ENCODE results near the gene PRELID1.
"Not testable (repeated sequence)": the region's sequence is repeated elsewhere in the genome, so short reads cannot be mapped to it uniquely, and the experiment has no call there.

PRELID1 gene

GRCh38 chr5:177303925-177304391 is 359 bp downstream of the PRELID1 start:
- no peak for DNase-seq (ENCODE audit: low read depth)
- H3K4me3 ChIP-seq (replicated peaks; ENCODE audit: low read depth, low read length), result peak overlapping the region; percentile 94
- no peak for TF ChIP-seq CTCF (IDR thresholded peaks at IDR 0.05; ENCODE audit: low read length, missing control alignments)

DNA sequence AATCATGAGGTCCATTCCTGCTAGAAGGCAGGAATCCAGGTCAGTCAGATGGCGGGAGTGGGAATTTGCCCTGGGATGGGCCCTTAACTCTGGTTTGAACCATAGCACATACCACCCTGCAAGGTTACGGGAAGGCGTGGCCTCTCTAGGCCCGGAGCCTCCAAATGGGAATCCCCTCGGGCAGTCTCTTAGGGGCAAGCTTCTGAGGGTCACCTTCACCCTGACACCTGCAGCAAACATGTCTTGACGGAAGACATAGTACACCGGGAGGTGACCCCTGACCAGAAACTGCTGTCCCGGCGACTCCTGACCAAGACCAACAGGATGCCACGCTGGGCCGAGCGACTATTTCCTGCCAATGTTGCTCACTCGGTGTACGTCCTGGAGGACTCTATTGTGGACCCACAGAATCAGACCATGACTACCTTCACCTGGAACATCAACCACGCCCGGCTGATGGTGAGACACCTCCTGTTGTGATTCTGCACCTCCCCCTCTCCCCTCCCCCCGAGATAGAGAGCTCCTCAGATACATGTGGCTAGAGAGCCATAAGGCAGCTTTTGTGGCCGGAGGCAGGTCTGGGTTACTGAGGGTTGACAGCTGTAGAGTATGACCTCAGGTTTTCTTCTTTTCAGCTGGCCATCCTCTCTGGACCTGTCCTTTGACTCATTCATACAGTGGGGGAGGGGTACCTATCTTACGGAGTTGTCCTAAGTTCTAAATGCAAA is 957 bp downstream of the PRELID1 start:
- no peak for TF ChIP-seq CTCF (IDR thresholded peaks at IDR 0.05; ENCODE audit: low read length, missing control alignments)
- no peak for DNase-seq (ENCODE audit: low read depth)

GRCh38 chr5:177306103-177306640 is 2.6 kb downstream of the PRELID1 start:
- not testable (repeated sequence) for H3K4me3 ChIP-seq (replicated peaks; ENCODE audit: low read depth, low read length); DNase-seq (ENCODE audit: low read depth)

More for the DNA sequence above, 957 bp downstream of the PRELID1 start:
- peak overlapping the region; percentile 94 for H3K4me3 ChIP-seq (replicated peaks; ENCODE audit: low read depth, low read length)

DNA sequence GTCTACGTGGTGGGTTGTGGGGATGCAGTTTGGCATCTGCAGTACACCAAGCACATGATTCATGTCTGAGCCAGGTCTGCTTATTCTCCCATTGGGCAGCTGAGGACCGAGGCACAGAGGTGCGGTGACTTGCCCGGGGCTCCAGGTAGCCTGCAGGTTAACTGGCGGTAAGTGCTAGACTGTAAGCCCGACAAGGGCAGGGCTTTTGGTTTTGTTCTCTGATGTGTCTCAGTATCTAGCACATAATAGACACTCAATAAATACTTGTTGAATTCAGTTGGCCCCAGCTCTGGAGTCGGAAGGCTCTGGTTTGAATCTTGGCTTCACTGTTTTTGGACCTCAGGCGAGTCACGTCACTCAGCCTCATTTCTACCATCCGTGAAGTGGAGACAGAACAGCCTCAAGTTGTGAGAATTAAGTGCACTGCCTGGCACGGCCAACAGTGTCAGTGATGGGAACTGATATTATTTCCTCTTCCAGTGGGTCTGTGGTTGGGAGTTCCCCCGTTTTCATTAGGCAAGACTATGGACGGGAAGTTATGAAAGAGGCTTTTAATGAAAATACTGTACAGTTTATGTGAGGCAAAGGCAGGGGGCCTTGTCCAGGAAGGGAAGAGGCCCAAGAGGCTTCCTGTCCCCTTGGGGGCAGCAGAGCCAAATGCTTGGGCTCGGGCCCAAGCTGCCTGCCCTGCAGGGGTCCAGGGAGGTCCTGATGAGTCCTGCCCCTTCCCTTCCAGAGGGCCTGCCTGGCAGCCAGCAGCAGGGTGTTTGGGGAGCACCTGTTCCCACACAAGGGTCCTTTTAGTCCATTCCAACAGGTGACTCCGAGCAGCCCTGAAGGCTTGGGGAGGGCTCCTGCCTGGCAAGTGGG is 3.3 kb downstream of the PRELID1 start:
- no peak for TF ChIP-seq CTCF (IDR thresholded peaks at IDR 0.05; ENCODE audit: low read length, missing control alignments)
- no peak overlapping the region for H3K4me3 ChIP-seq (replicated peaks; ENCODE audit: low read depth, low read length)
- DNase-seq (ENCODE audit: low read depth), result peak; percentile 68

DNA sequence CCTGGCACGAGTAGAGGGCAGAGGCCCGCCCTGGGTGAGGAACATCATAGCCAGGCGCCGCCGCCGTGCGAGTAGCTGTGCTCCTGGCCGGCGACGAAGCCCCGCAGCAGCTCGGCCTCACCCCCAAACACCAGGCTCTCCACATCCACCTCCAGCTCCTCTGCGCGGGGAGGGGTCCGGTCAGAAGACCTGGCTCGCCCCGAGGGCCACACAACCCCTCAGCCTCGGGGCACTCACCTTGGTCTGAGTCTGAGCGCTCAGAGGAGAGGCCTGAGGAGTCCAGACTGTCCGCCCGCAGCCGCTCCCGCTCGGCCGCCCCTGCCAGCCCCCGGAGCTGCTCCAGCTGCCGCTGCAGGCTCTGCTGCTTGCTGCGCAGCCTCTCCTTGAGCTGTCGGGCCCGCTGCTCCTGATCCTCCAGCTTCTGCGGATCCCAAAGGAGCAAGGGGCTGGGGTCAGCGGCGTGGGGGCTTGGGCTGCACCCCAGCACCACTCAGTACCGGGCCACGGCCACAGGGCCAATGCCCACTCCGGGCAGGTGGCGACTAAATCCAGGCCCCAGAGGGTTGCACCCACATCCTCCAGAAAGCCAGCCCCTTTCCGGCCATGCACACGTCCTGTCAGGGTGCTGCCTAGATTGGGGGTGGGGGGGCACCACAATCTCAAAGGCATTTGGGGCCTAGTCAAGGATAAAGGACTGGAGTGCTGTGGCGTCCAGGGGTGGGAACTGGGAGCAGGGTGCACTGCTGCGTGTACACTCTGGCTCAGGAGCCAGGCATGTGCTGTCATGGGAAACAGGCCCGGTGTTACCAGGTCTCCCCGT is 4.2 kb downstream of the PRELID1 start:
- no peak overlapping the region for H3K4me3 ChIP-seq (replicated peaks; ENCODE audit: low read depth, low read length)
- no peak for TF ChIP-seq CTCF (IDR thresholded peaks at IDR 0.05; ENCODE audit: low read length, missing control alignments)
- no peak for DNase-seq (ENCODE audit: low read depth)

- H3K4me3 ChIP-seq (replicated peaks; ENCODE audit: low read depth, low read length), result no peak overlapping the region
- TF ChIP-seq CTCF (IDR thresholded peaks at IDR 0.05; ENCODE audit: low read length, missing control alignments), result no peak
- no peak for DNase-seq (ENCODE audit: low read depth)
These were observed 5.1 kb downstream of the PRELID1 start for GRCh38 chr5:177308740-177309139.

Measured in fibroblast of pulmonary artery (primary cell).